Measurements from ENCODE around the gene FTO. TPM values are rescaled to one million over a fixed set of nuclear protein-coding genes. Genes with fewer than 3 reads are reported as not detected.

The FTO gene
- total RNA-seq, 4 donors from 2014 or later: 98.1 to 127 (median 109) TPM

DNA sequence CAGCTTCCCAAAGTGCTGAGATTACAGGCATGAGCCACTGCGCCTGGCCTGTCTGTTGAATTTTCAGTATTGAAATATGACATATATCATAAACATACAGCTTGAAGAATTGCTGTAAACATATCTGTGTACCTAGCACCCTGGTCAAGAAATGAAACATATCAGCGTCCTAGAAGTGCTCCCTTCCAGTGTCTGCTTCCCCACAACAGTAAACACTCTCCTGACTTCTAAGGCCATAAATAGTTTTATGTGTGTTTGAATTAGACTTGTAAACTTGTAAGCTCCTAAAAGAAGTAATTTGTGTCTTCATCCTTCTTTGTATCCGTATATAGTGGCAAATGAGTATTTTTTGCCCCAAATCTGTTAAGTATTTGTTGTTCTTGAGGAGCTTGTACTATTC lies 132.2 kb downstream of the FTO start:
- H3K4me3 ChIP-seq: no peak overlapping the region
- no peak overlapping the region for H3K27ac ChIP-seq
- WGBS, 2 donors: 94 to 99% methylated on average over 3 of the region's 3 CpGs
- peaks cover 0 to 6% (median 0%) of the 10 kb centered on the region in 4 donors for H3K4me1 ChIP-seq
- TF ChIP-seq, protein P1, sequence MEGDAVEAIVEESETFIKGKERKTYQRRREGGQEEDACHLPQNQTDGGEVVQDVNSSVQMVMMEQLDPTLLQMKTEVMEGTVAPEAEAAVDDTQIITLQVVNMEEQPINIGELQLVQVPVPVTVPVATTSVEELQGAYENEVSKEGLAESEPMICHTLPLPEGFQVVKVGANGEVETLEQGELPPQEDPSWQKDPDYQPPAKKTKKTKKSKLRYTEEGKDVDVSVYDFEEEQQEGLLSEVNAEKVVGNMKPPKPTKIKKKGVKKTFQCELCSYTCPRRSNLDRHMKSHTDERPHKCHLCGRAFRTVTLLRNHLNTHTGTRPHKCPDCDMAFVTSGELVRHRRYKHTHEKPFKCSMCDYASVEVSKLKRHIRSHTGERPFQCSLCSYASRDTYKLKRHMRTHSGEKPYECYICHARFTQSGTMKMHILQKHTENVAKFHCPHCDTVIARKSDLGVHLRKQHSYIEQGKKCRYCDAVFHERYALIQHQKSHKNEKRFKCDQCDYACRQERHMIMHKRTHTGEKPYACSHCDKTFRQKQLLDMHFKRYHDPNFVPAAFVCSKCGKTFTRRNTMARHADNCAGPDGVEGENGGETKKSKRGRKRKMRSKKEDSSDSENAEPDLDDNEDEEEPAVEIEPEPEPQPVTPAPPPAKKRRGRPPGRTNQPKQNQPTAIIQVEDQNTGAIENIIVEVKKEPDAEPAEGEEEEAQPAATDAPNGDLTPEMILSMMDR (IDR thresholded peaks at IDR 0.05): no peak
- TF ChIP-seq POLR2A (IDR thresholded peaks at IDR 0.05): no peak
- no peak for TF ChIP-seq EP300 (IDR thresholded peaks at IDR 0.05)
- H3K36me3 ChIP-seq: peaks cover 0 to 31% (median 0%) of the 10 kb centered on the region in 3 donors
- H3K9me3 ChIP-seq: no peaks in the 10 kb centered on the region
- no peaks in the 10 kb centered on the region for H3K27me3 ChIP-seq
- DNase-seq (ENCODE audit: low spot score in 2 of 2): no peak

DNA sequence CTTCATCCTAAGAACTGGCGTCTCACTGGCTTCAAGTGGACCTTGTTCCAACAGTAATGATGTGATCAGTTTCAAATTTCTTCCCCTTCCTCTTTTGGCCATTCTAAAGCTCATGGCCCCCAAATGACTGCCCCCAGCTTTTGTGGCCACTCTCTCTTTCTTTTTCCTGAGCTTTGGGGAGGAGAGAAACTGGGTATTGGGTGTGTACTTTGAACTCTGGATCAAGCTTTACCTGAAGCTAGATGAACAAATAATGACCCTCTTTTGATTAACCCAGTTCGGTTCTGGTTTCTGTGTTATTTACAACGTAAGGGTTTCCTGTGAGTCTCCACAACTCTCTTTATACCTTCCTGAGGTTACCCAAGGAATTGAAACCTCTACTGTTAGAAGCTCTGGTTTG lies 132.7 kb downstream of the FTO start:
- no peaks in the 10 kb centered on the region for H3K9me3 ChIP-seq
- 88 to 90% methylated on average over 3 of the region's 3 CpGs for WGBS, 2 donors
- no peak overlapping the region for H3K4me3 ChIP-seq
- H3K36me3 ChIP-seq: peaks cover 0 to 26% (median 0%) of the 10 kb centered on the region in 3 donors
- TF ChIP-seq, protein P1 (IDR thresholded peaks at IDR 0.05): no peak
- TF ChIP-seq POLR2A (IDR thresholded peaks at IDR 0.05): no peak
- no peak for TF ChIP-seq EP300 (IDR thresholded peaks at IDR 0.05)
- no peaks in the 10 kb centered on the region for H3K27me3 ChIP-seq
- peaks cover 0 to 10% (median 0%) of the 10 kb centered on the region in 4 donors for H3K4me1 ChIP-seq
- no peak overlapping the region for H3K27ac ChIP-seq
- DNase-seq (ENCODE audit: low spot score in 2 of 2): no peak

DNA sequence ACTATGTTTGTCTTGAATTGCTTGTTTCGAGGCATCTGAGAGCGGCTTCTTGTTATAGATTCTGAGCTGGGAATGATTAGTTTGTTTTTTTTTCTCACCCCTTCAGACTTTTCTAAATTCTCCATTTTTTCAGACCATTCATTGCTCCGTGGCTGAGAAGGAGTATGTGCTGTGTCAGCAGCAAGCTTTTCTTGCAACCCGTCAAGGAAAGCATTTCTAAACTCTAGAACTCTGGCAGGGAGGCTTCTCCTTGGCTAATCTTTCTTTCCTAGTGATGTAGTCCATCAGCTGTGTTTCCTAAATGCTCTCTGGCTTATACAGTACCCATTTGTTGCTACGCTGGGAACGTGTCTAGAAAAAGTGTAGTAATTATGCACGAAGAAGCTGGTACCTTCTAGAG lies 133.5 kb downstream of the FTO start:
- 51 to 58% methylated on average over 7 of the region's 7 CpGs for WGBS, 2 donors
- no peak for DNase-seq (ENCODE audit: low spot score in 2 of 2)
- TF ChIP-seq, protein P1 (IDR thresholded peaks at IDR 0.05): no peak

DNA sequence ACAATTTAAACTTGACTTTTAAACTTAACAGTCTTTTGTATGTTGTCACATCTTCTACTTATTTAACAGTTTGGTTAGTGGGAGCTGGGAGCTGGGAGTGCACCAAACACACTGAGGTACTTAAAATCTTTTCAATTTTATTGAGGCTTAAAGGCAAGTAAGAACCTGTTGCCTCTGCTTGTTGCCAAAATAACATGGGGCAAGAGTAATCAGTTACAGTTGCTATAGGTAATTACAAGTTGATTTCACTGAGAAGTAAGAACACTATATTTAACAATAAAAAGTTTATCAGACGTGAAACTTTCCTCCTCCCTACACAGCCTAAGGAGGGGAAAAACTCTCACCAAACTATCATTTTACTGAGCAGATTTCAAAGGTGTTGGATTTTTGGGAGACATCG lies 135.2 kb downstream of the FTO start:
- Histone ChIP-seq H3K36me3 (peaks cover 0 to 5% (median 0%) of the 10 kb centered on the region in 3 donors), H3K4me1 (peaks cover 0 to 13% (median 0%) of the 10 kb centered on the region in 4 donors), H3K9me3 (no peaks in the 10 kb centered on the region), H3K4me3 (no peak overlapping the region), H3K27ac (no peak overlapping the region), H3K27me3 (no peaks in the 10 kb centered on the region)
- 89 to 94% methylated on average over 2 of the region's 2 CpGs for WGBS, 2 donors
- no peak for TF ChIP-seq EP300 (IDR thresholded peaks at IDR 0.05)
- TF ChIP-seq, protein P1 (IDR thresholded peaks at IDR 0.05): no peak
- TF ChIP-seq POLR2A (IDR thresholded peaks at IDR 0.05): no peak
- no peak for DNase-seq (ENCODE audit: low spot score in 2 of 2)

More for the DNA sequence above, 133.5 kb downstream of the FTO start:
- Histone ChIP-seq H3K36me3 (peaks cover 0 to 18% (median 0%) of the 10 kb centered on the region in 3 donors), H3K4me3 (no peak overlapping the region), H3K27me3 (no peaks in the 10 kb centered on the region), H3K27ac (no peak overlapping the region), H3K4me1 (peaks cover 0 to 13% (median 0%) of the 10 kb centered on the region in 4 donors), H3K9me3 (no peaks in the 10 kb centered on the region)

DNA sequence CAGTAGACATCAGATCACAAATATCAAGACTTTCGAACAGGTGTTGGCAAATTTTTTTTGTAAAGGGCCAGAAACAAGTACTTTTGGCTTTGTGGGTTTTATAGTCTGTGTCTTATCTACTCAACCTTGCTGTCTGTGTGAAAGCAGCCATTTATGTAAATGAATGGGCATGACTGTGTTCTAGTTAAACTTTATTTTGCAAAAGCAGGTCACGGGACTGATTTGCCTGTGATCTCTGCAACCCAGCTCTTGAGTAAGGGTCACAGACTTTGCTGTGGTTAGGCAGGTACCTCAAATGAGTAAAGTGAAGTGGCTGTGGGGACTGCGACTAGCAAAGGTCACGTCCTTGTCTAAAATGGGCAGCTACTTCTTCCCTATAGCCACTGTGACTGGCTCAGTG lies 136.5 kb downstream of the FTO start:
- 50 to 66% methylated on average over 4 of the region's 4 CpGs for WGBS, 2 donors
- Histone ChIP-seq H3K27me3 (no peaks in the 10 kb centered on the region), H3K9me3 (no peaks in the 10 kb centered on the region), H3K27ac (no peak overlapping the region), H3K4me3 (no peak overlapping the region), H3K4me1 (peaks cover 0 to 16% (median 0%) of the 10 kb centered on the region in 4 donors), H3K36me3 (no peaks in the 10 kb centered on the region)
- DNase-seq (ENCODE audit: low spot score in 2 of 2): no peak
- TF ChIP-seq POLR2A (IDR thresholded peaks at IDR 0.05) (no peak), EP300 (IDR thresholded peaks at IDR 0.05) (no peak)
- TF ChIP-seq, protein P1 (IDR thresholded peaks at IDR 0.05): no peak

Measured in tibial nerve (tissue), 4 donors.